BLaER1 (cell line): ENCODE data around the gene GRB10.

Experiments
- H3K27ac ChIP-seq: shearing (Covaris generic); formaldehyde crosslinking; 2 replicates; pipeline ENCODE4 v1.8.1; 2022
- H3K27me3 ChIP-seq: shearing (Covaris generic); formaldehyde crosslinking; 2 replicates; pipeline ENCODE4 v1.8.1; 2022
- H3K36me3 ChIP-seq: shearing (Covaris generic); formaldehyde crosslinking; 2 replicates; pipeline ENCODE4 v1.8.1; 2022
- H3K4me1 ChIP-seq: shearing (Covaris generic); formaldehyde crosslinking; 2 replicates; pipeline ENCODE4 v1.8.1; 2022
- H3K4me2 ChIP-seq: shearing (Covaris generic); formaldehyde crosslinking; 2 replicates; pipeline ENCODE4 v1.8.1; 2022
- H3K4me3 ChIP-seq: shearing (Covaris generic); formaldehyde crosslinking; 2 replicates; pipeline ENCODE4 v1.8.1; 2022
- H3K9ac ChIP-seq: shearing (Covaris generic); formaldehyde crosslinking; 2 replicates; pipeline ENCODE4 v1.8.1; 2022
- H3K9me3 ChIP-seq: shearing (Covaris generic); formaldehyde crosslinking; 2 replicates; pipeline ENCODE4 v1.8.1; 2022
- H4K20me1 ChIP-seq: shearing (Covaris generic); formaldehyde crosslinking; 2 replicates; pipeline ENCODE4 v1.8.1; 2022
- Cebpa-rat ChIP-seq: shearing (Covaris generic); IDR thresholded peaks from 2 replicates; pipeline ENCODE4 v1.8.1; 2022

Gene GRB10

DNA sequence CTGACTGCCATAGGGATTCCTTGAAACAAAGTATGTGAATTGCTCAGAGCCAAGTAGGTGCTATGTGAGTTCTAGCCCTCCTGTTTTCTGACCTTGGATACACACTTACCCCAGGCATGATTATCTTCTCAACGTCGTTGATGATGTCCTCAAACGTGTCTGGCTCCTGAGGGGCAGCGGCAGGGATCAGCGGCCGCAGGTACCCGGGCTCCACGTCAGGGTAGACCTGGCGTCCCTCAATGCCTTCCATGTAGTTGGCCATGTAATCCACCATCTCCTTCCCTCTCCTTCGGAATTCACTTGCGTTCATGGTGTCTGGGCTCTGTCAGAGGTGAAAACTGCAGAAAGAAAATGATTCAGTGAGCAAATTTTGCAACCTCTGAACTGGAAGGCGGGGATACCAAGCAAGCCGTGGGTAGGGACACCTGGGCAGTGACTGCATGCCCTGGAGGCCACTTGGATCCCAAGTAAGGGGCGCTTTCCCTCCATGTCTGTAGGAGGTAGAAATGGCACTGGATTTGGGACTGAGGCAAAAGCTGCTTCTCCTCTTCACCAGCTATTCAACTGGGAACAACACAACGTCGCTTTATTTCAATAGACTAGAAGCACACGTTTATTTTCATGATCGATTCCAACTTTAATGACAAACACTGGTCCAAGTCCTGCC, 238.8 kb downstream of the GRB10 start:
- H3K9ac ChIP-seq, result no peak overlapping the region
- H3K36me3 ChIP-seq, result no peaks in the 10 kb centered on the region
- H3K4me3 ChIP-seq, result no peak overlapping the region
- no peaks in the 10 kb centered on the region for H3K27me3 ChIP-seq
- no peaks in the 10 kb centered on the region for H3K9me3 ChIP-seq
- H3K27ac ChIP-seq, result no peak overlapping the region
- no peak for TF ChIP-seq Cebpa-rat
- no peaks in the 10 kb centered on the region for H3K4me1 ChIP-seq
- H3K4me2 ChIP-seq, result no peak overlapping the region
- H4K20me1 ChIP-seq, result no peaks in the 10 kb centered on the region

DNA sequence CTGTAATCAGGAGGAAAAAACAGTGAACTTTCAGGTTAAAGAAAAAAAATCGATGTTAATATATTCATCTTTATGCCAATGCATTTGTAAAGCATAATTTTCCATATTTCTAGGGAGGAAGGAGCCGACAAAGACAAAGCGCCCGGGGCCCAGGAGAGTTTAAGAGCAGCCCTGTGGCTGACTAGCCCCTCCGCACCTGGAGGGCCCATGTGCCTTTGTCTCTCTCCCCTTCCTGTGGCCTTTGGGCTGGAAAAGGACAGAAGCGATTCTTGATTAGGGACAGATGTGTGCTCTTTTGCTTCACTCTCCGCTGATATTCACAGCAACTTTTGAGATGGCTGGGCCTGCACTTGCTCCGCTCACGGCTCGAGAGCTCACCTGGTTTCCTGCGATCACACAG, 240.6 kb downstream of the GRB10 start:
- Histone ChIP-seq H4K20me1 (no peaks in the 10 kb centered on the region), H3K27me3 (no peaks in the 10 kb centered on the region), H3K4me1 (no peaks in the 10 kb centered on the region), H3K9ac (no peak overlapping the region), H3K4me2 (no peak overlapping the region), H3K36me3 (no peaks in the 10 kb centered on the region), H3K9me3 (no peaks in the 10 kb centered on the region), H3K4me3 (no peak overlapping the region), H3K27ac (no peak overlapping the region)
- TF ChIP-seq Cebpa-rat, result no peak

DNA sequence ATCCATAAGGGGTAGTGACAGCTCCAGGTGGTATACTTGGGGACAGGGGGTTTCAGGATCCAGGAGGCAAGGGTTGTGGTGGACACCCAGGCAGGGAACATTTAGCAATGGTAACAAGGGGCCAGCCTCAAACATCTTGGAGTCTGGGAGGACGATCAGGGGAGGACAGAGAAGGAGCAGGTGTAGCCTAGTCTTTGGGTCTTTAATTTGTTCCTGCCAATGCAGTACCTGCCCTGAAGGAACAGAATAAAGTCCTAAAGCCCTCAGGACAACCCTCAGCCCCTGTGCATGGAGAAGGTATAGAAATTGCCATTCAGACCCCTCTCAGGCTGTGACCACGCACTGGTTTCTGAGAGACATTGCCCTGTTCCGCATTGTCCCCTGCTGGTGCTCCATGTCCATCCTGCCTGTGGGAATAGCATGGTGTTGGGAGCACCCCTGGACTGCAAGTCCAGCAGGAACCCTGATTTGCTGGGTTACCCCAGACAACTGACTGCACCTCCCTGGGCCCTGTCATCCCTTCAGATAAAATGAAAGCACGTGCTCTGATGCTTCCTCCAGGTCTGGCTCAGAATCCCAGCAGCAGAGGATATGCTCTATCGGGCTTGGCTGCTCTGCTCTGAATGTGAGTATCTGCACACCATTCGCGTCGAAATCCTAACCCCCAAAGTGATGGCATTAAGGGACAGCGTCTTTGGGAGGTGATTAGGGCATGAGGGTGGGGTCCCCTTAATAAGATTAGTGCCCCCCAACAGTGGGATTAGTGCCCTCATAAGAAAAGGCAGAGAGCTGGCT, 241.7 kb downstream of the GRB10 start:
- no peak overlapping the region for H3K9ac ChIP-seq
- H3K4me2 ChIP-seq, result no peak overlapping the region

More for the DNA sequence above, 241.7 kb downstream of the GRB10 start:
- no peaks in the 10 kb centered on the region for H3K4me1 ChIP-seq
- H3K36me3 ChIP-seq, result no peaks in the 10 kb centered on the region
- no peaks in the 10 kb centered on the region for H4K20me1 ChIP-seq
- no peaks in the 10 kb centered on the region for H3K27me3 ChIP-seq
- no peak overlapping the region for H3K4me3 ChIP-seq
- TF ChIP-seq Cebpa-rat, result no peak
- H3K27ac ChIP-seq, result no peak overlapping the region
- H3K9me3 ChIP-seq, result no peaks in the 10 kb centered on the region
